ENCODE data around the gene GINM1.

- TF ChIP-seq EZH2 (IDR thresholded peaks at IDR 0.05; ENCODE audit: borderline replicate concordance, low read depth, low read length, poor library complexity, severe bottlenecking), result no peak
- TF ChIP-seq, protein P1, sequence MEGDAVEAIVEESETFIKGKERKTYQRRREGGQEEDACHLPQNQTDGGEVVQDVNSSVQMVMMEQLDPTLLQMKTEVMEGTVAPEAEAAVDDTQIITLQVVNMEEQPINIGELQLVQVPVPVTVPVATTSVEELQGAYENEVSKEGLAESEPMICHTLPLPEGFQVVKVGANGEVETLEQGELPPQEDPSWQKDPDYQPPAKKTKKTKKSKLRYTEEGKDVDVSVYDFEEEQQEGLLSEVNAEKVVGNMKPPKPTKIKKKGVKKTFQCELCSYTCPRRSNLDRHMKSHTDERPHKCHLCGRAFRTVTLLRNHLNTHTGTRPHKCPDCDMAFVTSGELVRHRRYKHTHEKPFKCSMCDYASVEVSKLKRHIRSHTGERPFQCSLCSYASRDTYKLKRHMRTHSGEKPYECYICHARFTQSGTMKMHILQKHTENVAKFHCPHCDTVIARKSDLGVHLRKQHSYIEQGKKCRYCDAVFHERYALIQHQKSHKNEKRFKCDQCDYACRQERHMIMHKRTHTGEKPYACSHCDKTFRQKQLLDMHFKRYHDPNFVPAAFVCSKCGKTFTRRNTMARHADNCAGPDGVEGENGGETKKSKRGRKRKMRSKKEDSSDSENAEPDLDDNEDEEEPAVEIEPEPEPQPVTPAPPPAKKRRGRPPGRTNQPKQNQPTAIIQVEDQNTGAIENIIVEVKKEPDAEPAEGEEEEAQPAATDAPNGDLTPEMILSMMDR (conservative IDR thresholded peaks at IDR 0.05; ENCODE audit: low read depth, low read length), result no peak
Observed at GRCh38 chr6:149541139-149541538, 25.0 kb upstream of the GINM1 start.

Measured in A673 (cell line).